ENCODE data around the gene TCAIM.
"Not testable (repeated sequence)": the region's sequence is repeated elsewhere in the genome, so short reads cannot be mapped to it uniquely, and the experiment has no call there.

The TCAIM gene

DNA sequence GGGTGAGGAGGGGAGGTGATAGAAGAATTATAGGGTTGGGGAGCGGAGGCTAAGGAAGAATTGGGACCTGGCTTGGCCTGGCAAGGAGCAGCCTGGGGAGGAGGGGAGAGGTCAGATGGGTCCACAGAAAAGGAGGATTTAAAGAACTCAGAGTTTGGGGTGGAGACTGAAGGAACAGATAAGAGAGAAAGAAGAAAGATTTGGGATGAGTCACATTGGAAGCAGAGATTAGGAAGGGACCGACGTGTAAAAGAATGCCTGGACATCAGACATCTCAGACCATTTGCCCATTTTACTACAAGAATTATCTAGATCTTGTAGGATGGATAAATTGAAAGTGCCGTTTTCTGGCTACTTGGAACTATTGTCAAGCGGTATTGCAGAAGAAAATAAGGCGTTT, 10.4 kb downstream of the TCAIM start:
- FAIRE-seq, result no peak

DNA sequence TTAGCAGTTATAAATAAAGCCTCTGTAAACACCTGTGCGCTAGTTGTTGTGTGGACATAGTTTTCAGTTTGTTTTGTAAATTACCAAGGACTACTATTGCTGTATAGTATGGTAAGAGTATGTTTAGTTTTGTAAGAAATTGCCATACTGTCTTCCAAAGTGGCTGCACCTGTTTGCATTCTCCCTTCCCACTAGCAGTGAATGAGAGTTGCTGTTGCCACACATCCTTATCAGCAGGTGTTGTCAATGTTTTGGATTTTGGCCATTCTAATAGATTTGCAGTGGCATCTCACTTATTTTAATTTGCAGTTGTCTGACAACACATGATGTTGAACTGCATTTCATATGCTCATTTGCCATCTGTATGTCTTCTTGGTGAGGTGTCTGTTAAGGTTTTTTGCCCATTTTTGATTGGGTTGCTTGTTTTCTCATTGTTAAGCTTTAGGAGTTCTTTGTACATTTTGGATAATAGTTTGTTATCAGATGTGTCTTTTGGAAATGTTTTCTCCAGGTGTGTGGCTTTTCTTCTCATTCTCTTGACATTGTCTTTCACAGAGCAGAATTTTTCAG, 14.9 kb downstream of the TCAIM start:
- FAIRE-seq, result no peak

DNA sequence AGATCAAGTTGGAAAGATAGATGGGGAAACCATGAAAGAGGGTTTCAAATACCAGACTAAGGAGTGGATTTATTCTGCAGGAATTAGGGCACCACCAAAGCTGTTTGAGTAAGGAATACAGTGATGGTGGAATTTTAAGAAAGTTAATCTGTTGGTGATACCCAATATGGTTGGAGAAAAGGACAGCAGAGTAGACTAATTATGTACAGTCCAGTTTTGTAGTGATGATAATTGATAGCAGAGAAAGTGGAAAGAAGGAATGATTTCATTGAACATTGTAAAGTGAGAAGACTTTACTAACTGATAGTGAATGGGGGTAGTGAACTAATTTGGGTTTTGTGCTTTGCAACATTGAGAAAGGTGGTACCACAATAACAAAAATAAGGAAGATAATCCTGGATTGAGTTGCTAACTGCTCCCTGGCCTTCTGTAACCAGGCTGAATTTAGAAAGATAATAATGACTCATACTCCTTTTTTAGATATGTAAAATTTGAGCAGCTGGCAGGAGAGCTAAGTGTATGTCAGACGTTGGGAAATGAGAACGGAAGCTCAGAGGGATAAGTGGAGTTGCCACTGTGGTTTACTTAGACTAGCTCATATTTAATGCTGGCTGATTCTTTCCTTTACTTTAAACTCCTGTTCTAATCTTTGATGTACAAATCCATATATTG, 16.9 kb downstream of the TCAIM start:
- FAIRE-seq, result no peak

- FAIRE-seq, result peak; percentile 54
Measured at GRCh38 chr3:44359146-44359751, 20.7 kb downstream of the TCAIM start.

DNA sequence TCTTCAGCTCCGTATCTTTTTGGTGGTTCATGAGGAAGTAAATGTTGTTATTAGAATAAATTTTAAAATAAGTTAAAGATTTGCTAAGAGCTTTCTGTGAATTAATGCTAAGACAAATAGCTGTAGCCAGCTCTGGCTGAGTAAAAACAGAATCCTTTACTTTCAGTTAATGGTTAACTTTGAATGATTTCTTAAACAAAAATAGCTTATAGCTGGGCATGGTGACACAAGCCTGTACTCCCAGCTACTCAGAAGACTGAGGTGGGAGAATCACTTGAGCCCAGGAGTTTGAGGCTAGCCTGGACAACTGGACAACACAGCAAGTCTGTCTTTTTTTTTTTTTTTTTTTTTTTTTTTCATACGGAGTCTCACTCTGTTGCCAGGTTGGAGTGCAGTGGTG, 25.0 kb downstream of the TCAIM start:
- no peak for FAIRE-seq

DNA sequence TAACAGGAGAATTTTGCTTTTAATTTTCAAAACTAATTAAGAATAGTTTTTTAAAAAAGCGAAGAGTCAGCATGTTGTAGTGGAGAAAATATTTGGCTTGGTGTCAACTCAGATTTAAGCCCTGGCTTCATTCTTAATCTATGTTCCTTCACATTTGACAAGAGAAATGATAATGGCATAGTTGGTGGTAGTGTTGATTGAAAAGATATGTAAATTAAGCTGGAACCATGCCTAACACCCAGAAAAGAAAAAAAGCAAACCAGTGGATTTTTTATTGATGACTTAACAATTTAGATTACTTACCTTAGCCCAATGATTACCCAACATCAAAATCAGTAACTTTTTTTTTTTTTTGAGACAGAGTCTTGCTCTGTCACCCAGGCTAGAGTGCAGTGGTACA, 27.4 kb downstream of the TCAIM start:
- no peak for FAIRE-seq

DNA sequence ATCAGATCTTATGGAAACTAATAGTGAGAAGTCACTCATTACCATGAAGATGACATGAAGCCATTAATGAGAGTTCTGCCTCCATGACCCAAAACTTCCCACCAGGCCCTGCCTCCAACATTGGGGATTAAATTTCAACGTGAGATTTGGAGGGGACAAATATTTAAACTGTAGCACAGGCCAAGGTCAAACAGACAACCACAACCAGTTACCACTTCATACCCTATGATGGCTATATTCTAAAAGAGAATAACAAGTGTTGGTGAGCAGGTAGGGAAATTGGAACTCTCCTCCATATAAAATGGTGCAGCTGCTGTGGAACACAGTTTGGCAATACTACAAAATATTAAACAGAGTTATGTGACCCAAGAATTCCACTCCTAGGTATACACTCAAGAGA, 36.9 kb downstream of the TCAIM start:
- no peak for FAIRE-seq

- FAIRE-seq, result no peak
Measured at GRCh38 chr3:44387404-44387803, 48.8 kb downstream of the TCAIM start.

- no peak for FAIRE-seq
Measured at GRCh38 chr3:44392489-44392888, 53.9 kb downstream of the TCAIM start.

DNA sequence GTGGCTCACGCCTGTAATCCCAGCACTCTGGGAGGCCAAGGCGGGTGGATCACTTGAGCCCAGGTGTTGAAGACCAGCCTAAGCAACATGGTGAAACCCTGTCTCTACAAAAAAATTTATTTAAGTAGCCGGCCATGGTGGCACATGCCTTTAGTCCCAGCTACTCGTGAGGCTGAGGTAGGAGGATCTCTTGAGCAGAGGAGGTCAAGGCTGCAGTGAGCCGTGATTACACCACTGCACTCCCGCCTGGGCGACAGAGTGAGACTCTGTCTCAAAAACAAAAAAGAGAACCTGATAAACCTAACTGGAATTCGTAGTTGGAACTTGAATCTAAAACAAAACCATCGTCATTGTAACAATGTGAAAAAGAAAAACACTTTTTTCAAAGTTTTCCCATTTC, 57.1 kb downstream of the TCAIM start:
- FAIRE-seq, result no peak

- FAIRE-seq, result no peak
Measured at GRCh38 chr3:44396200-44397171, 57.9 kb downstream of the TCAIM start.

DNA sequence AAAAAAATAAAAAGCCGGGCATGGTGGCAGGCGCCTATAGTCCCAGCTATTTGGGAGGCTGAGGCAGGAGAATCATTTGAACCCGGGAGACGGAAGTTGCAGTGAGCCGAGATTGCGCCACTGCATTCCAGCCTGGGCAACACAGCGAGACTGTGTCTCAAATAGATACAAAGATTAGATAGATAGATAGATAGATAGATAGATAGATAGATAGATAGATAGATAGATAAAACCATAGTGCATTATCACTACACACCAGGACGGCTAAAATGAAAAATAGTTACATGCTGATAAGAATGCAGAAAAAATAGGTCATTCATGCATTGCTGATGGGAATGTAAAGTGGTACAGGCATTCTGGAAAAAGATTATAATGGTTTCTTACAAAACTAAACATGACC, 59.7 kb downstream of the TCAIM start:
- FAIRE-seq, result not testable (repeated sequence)

GRCh38 chr3:44398853-44399252, 60.3 kb downstream of the TCAIM start:
- no peak for FAIRE-seq

DNA sequence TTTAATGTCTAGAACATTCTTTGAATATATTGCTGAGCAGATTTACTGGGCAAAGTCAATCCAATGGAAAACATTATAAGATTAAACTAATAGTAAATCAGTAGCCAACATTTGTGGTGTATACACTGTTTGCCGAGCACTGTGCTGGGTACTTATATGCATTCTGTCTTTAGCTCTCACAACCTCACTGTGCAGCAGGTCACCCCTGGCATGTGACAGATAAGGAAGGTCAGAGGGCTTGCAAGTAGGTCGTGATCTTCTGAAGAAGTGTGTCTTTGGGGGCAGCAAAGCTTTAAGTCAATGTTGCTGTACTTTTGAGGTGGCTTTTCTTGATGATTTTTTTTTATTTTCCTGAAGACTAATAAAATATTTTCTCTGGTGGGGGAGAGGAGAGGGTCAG, 62.2 kb downstream of the TCAIM start:
- FAIRE-seq, result no peak

- no peak for FAIRE-seq
Measured at GRCh38 chr3:44402548-44402947, 64.0 kb downstream of the TCAIM start.

GRCh38 chr3:44409640-44410410, 71.3 kb downstream of the TCAIM start:
- no peak for FAIRE-seq

DNA sequence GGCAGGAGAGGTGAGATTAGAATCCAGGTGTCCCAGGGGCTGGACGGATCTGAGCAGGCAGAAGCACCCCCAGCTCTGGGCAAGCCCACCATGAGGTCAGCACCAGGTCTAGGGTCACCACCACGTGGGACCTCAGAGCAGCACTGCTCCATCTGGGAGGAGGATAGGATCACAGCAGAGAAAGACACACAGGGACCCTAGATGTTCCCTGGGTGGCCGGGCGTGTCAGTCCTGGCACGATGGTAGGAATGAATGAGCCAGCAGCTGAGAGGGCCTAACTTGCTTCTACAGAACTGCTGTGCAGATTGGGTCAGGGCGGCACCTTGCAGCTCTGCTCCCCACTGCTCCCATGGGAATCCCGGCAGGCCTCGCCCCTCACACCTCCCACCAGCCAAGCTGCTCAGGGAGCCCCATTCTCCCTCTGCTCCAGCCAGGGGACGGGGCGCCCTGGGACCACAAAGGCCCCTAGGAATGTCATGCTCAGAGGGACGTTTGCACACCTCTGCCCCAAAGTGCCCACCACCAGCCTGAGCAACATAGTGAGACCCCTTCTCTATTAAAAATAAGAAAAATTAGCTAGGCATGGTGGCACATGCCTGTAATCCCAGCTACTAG, 72.6 kb downstream of the TCAIM start:
- no peak for FAIRE-seq

DNA sequence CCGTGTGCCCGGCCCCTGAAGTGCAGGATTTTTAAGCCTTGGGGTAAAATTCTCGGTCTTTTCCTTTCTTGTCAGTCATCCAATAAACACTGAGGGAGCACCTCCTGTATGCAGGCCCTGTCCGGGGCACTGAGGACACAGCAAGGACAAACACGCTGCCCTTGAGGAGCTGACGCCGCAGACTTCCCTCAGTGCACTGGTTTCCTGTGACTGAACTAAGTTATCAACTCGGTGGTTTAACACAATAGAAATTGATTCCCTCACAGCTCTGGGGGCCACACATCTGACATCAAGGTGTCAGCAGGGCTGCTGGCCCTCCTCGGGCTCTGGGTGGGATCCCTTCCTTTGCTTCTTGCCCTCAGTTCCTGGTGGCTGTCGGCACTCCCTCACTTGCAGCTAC, 73.8 kb downstream of the TCAIM start:
- FAIRE-seq, result no peak

GRCh38 chr3:44414517-44415090, 76.0 kb downstream of the TCAIM start:
- no peak for FAIRE-seq

GRCh38 chr3:44415421-44415820, 76.9 kb downstream of the TCAIM start:
- no peak for FAIRE-seq

Measured in G401.6 (cell line).